GM23338 (cell line): ENCODE measurements around the gene ABHD14A. TPM values are rescaled to one million over a fixed set of nuclear protein-coding genes. Genes with fewer than 3 reads are reported as not detected.
A peak's percentile ranks its signal among the peaks of the same experiment; 100 is the strongest.
"Not testable (repeated sequence)": the region's sequence is repeated elsewhere in the genome, so short reads cannot be mapped to it uniquely, and the experiment has no call there.

Experiments used
- ATAC-seq: fragments of 200-7000 bp; cut with Tn5 transposase; 3 replicates; pipeline ENCODE4 v1.9.1; 2020
- DNase-seq: peaks from one replicate; pipeline ENCODE4 v3.0.0-alpha.2; 2015; ENCODE audit warnings: low spot score
- H2AFZ ChIP-seq: fragments of 200-600 bp; sonication (generic); 2 replicates; pipeline ENCODE4 v1.8.0; 2016; ENCODE audit warnings: antibody characterized with exemption, mild to moderate bottlenecking, moderate library complexity
- H3F3A ChIP-seq: fragments of 200-600 bp; sonication (generic); replicated peaks from 2 replicates; pipeline ENCODE4 v1.8.0; 2017; ENCODE audit warnings: antibody characterized with exemption, mixed run types, low read depth
- H3K27ac ChIP-seq: fragments of 200-600 bp; sonication (generic); 2 replicates; pipeline ENCODE4 v1.6.1; 2016; ENCODE audit warnings: low read depth
- H3K27me3 ChIP-seq: fragments of 200-600 bp; sonication (generic); 2 replicates; pipeline ENCODE4 v1.8.0; 2016; ENCODE audit warnings: mild to moderate bottlenecking, mixed run types, moderate library complexity; ENCODE audit not compliant: insufficient read depth
- H3K36me3 ChIP-seq: fragments of 200-600 bp; sonication (generic); 2 replicates; pipeline ENCODE4 v1.8.0; 2016; ENCODE audit warnings: mild to moderate bottlenecking; ENCODE audit not compliant: insufficient read depth
- H3K4me1 ChIP-seq: fragments of 200-600 bp; sonication (generic); 2 replicates; pipeline ENCODE4 v1.8.0; 2016; ENCODE audit warnings: mild to moderate bottlenecking, moderate library complexity; ENCODE audit not compliant: insufficient read depth
- H3K4me2 ChIP-seq: fragments of 200-600 bp; sonication (generic); 2 replicates; pipeline ENCODE4 v1.7.1; 2017; ENCODE audit warnings: mixed run types
- H3K4me3 ChIP-seq: fragments of 200-600 bp; sonication (generic); 2 replicates; pipeline ENCODE4 v1.6.1; 2016; ENCODE audit warnings: mixed run types
- H3K79me2 ChIP-seq: fragments of 200-600 bp; sonication (generic); replicated peaks from 2 replicates; pipeline ENCODE4 v1.8.0; 2017; ENCODE audit warnings: mild to moderate bottlenecking; ENCODE audit not compliant: insufficient read depth
- H3K9me2 ChIP-seq: fragments of 200-600 bp; sonication (generic); 2 replicates; pipeline ENCODE4 v1.8.0; 2017; ENCODE audit not compliant: insufficient read depth
- H4K20me1 ChIP-seq: fragments of 200-600 bp; sonication (generic); replicated peaks from 2 replicates; pipeline ENCODE4 v1.8.0; 2017; ENCODE audit warnings: mild to moderate bottlenecking; ENCODE audit not compliant: insufficient read depth
- H3K27ac Mint-ChIP-seq: 2 replicates; pipeline ENCODE4 v1.8.0; 2020; ENCODE audit warnings: inconsistent platforms, mild to moderate bottlenecking, moderate library complexity, mixed read lengths
- H3K27me3 Mint-ChIP-seq: 3 replicates; pipeline ENCODE4 v1.8.0; 2022; ENCODE audit warnings: low read depth, mild to moderate bottlenecking, moderate library complexity, mixed read lengths, inconsistent platforms; ENCODE audit not compliant: insufficient read depth, poor library complexity
- H3K36me3 Mint-ChIP-seq: 3 replicates; pipeline ENCODE4 v1.8.0; 2021; ENCODE audit warnings: low read depth, mild to moderate bottlenecking, inconsistent platforms, moderate library complexity, mixed read lengths
- H3K4me1 Mint-ChIP-seq: 3 replicates; pipeline ENCODE4 v1.8.0; 2020; ENCODE audit warnings: mild to moderate bottlenecking, inconsistent platforms, mixed read lengths
- H3K4me3 Mint-ChIP-seq: 3 replicates; pipeline ENCODE4 v1.8.0; 2021; ENCODE audit warnings: moderate library complexity, mild to moderate bottlenecking, inconsistent platforms, mixed read lengths
- H3K9me3 Mint-ChIP-seq: 3 replicates; pipeline ENCODE4 v1.8.0; 2020; ENCODE audit warnings: moderate library complexity, mild to moderate bottlenecking, inconsistent platforms, mixed read lengths
- CREB1 ChIP-seq: fragments of 250-450 bp; sonication (Bioruptor Pico); IDR thresholded peaks from 2 replicates; pipeline ENCODE4 v1.5.0; 2020; ENCODE audit warnings: low read depth, mild to moderate bottlenecking, moderate library complexity
- CTCF ChIP-seq, 2 experiments: fragments of 200-600 bp in 1 of 2; sonication (generic) in 1 of 2; conservative IDR thresholded peaks; 2 replicates each; pipeline versions ENCODE4 v1.5.1 to v1.6.1; 2016 to 2017; ENCODE audit warnings: antibody characterized with exemption in 2 of 2, low read depth in 2 of 2, mild to moderate bottlenecking in 2 of 2, moderate library complexity in 1 of 2
- EZH2 ChIP-seq: fragments of 200-600 bp; sonication (generic); IDR thresholded peaks from one replicate; pipeline ENCODE4 v1.8.0; 2017; ENCODE audit warnings: antibody characterized with exemption, mild to moderate bottlenecking, low read depth; ENCODE audit not compliant: unreplicated experiment
- EZH2phosphoT487 ChIP-seq: fragments of 200-600 bp; sonication (generic); IDR thresholded peaks from one replicate; pipeline ENCODE4 v1.8.1; 2018; ENCODE audit warnings: antibody characterized with exemption; ENCODE audit not compliant: unreplicated experiment
- POLR2AphosphoS5 ChIP-seq: IDR thresholded peaks from 2 replicates; pipeline ENCODE4 v1.6.1; 2016; ENCODE audit warnings: antibody characterized with exemption, low read depth
- REST ChIP-seq: IDR thresholded peaks from one replicate; pipeline ENCODE4 v1.6.1; 2018; ENCODE audit warnings: antibody characterized with exemption; ENCODE audit not compliant: unreplicated experiment
- ZNF331 ChIP-seq: fragments of 250-450 bp; sonication (Bioruptor Pico); IDR thresholded peaks from 2 replicates; pipeline ENCODE4 v1.5.0; 2020; ENCODE audit warnings: low read depth, mild to moderate bottlenecking, moderate library complexity
- polyA plus RNA-seq: library from polyadenylated mRNA; unstranded; fragments of >200 nt; fragmentation: Nextera tagmentation; extraction: Ambion mirVana; gene quantifications from 2 replicates; pipeline ENCODE4 v1.2.1, GENCODE V29; 2016
- total RNA-seq: library from RNA; depleted of rRNA; stranded (reverse); fragments of >200 nt; shearing (Covaris generic); gene quantifications from 2 replicates; pipeline ENCODE4 v1.2.3, GENCODE V29; 2014

The ABHD14A gene
- total and polyA plus RNA-seq, 2 experiments from 2014 or later = 7.8 to 12.7 TPM

- H3K27ac ChIP-seq = no peak overlapping the region; the same call in 1 of the 2 replicates
- H3K36me3 ChIP-seq = peaks cover 10% of the 10 kb centered on the region; the same call in 1 of the 2 replicates
- H3F3A ChIP-seq = peaks cover 20% of the 10 kb centered on the region
- no peaks in the 10 kb centered on the region for H3K9me3 Mint-ChIP-seq
- H3K27ac Mint-ChIP-seq = peak overlapping the region; percentile 50
- TF ChIP-seq POLR2AphosphoS5 = no peak
- no peak for TF ChIP-seq CREB1 (CRISPR knock-in tag)
- no peak for TF ChIP-seq REST
- no peak for TF ChIP-seq EZH2
- TF ChIP-seq ZNF331 (CRISPR knock-in tag) = no peak
- no peak for TF ChIP-seq EZH2phosphoT487
- TF ChIP-seq CTCF (conservative IDR thresholded peaks at IDR 0.05; ENCODE audit: low read depth in 2 of 2) = no peak
- DNase-seq (no peak), ATAC-seq (no peak)
- peaks cover 11% of the 10 kb centered on the region; the same call in 1 of the 2 replicates for H3K4me1 ChIP-seq
- H3K9me2 ChIP-seq = no peaks in the 10 kb centered on the region
- peaks cover 29% of the 10 kb centered on the region for H3K4me1 Mint-ChIP-seq
- H3K4me3 Mint-ChIP-seq = no peak overlapping the region
- H3K27me3 Mint-ChIP-seq = peaks cover 19% of the 10 kb centered on the region
- H3K27me3 ChIP-seq = no peaks in the 10 kb centered on the region
- H4K20me1 ChIP-seq = peaks cover 4% of the 10 kb centered on the region; the same call in 1 of the 2 replicates
- H3K4me3 ChIP-seq = no peak overlapping the region
- no peaks in the 10 kb centered on the region; the same call in 1 of the 2 replicates for H3K79me2 ChIP-seq
- no peak overlapping the region for H2AFZ ChIP-seq
- H3K36me3 Mint-ChIP-seq = peaks cover 29% of the 10 kb centered on the region
- no peak overlapping the region for H3K4me2 ChIP-seq
These were observed 13.7 kb downstream of the ABHD14A start for GRCh38 chr3:51988286-51989146.

- not testable (repeated sequence) for ATAC-seq, H3K4me3 Mint-ChIP-seq, H3K27ac ChIP-seq, H3K9me2 ChIP-seq, H3K4me2 ChIP-seq, H3K9me3 Mint-ChIP-seq, H3K27me3 ChIP-seq, DNase-seq, H3K27ac Mint-ChIP-seq, H2AFZ ChIP-seq, H3K4me3 ChIP-seq
- H3F3A ChIP-seq = peaks cover 39% of the 10 kb centered on the region
- peaks cover 17% of the 10 kb centered on the region for H3K79me2 ChIP-seq
- peaks cover 32% of the 10 kb centered on the region for H3K4me1 Mint-ChIP-seq
- peaks cover 28% of the 10 kb centered on the region for H3K36me3 ChIP-seq
- peaks cover 12% of the 10 kb centered on the region for H4K20me1 ChIP-seq
- H3K27me3 Mint-ChIP-seq = peaks cover 24% of the 10 kb centered on the region
- peaks cover 49% of the 10 kb centered on the region for H3K36me3 Mint-ChIP-seq
- peaks cover 20% of the 10 kb centered on the region for H3K4me1 ChIP-seq
These were observed 15.7 kb downstream of the ABHD14A start for GRCh38 chr3:51990501-51990971.
